ENCODE measurements around the gene NUDT14.

- TF ChIP-seq CTCF (IDR thresholded peaks at IDR 0.05): no peak
- TF ChIP-seq POLR2AphosphoS5 (IDR thresholded peaks at IDR 0.05): no peak
- no peak for TF ChIP-seq EP300 (IDR thresholded peaks at IDR 0.05)
These were observed 18.5 kb downstream of the NUDT14 start for GRCh38 chr14:105162669-105162979.
